Body of pancreas (tissue), 4 donors: ENCODE results near the gene FAM234B. TPM values are rescaled to one million over a fixed set of nuclear protein-coding genes. Genes with fewer than 3 reads are reported as not detected.
A peak's percentile ranks its signal among the peaks of the same experiment; 100 is the strongest.

Source experiments
- ATAC-seq: fragments of 150-250 bp; one replicate; pipeline ENCODE4 v1.9.1; 2016
- DNase-seq, 4 donors: peaks; one replicate each; pipeline ENCODE4 v3.0.0-alpha.2; 2019
- H3K27ac ChIP-seq, 4 donors: fragments of 200-600 bp; sonication (generic); 1 replicate in 3 of 4; 2 replicates in 1 of 4; pipeline versions ENCODE4 v1.5.1 to v1.6.1; 2016 to 2019; ENCODE audit warnings: mild to moderate bottlenecking in 1 of 4, mixed read lengths in 1 of 4, moderate library complexity in 1 of 4
- H3K27me3 ChIP-seq, 2 donors: fragments of 200-600 bp; sonication (generic); one replicate each; pipeline ENCODE4 v1.6.0; 2016; ENCODE audit warnings: mild to moderate bottlenecking in 1 of 2
- H3K36me3 ChIP-seq, 2 donors: fragments of 200-600 bp; sonication (generic); replicated peaks in 1 of 2; 2 replicates each; pipeline ENCODE4 v1.5.1; 2016; ENCODE audit warnings: low read depth in 2 of 2; ENCODE audit not compliant: insufficient read depth in 1 of 2
- H3K4me1 ChIP-seq: fragments of 200-600 bp; sonication (generic); one replicate; pipeline ENCODE4 v1.6.0; 2016
- H3K4me3 ChIP-seq, 2 donors: fragments of 200-600 bp; sonication (generic); 1 replicate in 1 of 2; 2 replicates in 1 of 2; pipeline ENCODE4 v1.5.1; 2016 to 2019
- H3K9me3 ChIP-seq, 3 donors: fragments of 200-600 bp; sonication (generic); 1 replicate in 2 of 3; 2 replicates in 1 of 3; pipeline ENCODE4 v1.5.1; 2016
- CTCF ChIP-seq, 7 experiments: fragments of 450-650 bp in 4 of 7; fragments of 200-600 bp in 3 of 7; sonication (generic) in 3 of 7; IDR thresholded peaks; one replicate each; pipeline ENCODE4 v1.5.1; 2016 to 2019; ENCODE audit warnings: antibody characterized with exemption in 7 of 7
- POLR2A ChIP-seq, 3 donors: fragments of 450-650 bp; IDR thresholded peaks; one replicate each; pipeline ENCODE4 v1.6.1; 2016; ENCODE audit warnings: antibody characterized with exemption in 3 of 3, mild to moderate bottlenecking in 2 of 3
- WGBS, 2 donors: methylation state at CpG; one replicate each; pipeline ENCODE4 v1.1.5; 2017; 5-methylcytosine and 5-hydroxymethylcytosine counted together
- intact Hi-C: fragments of 100-400 bp; cut with DNase I; formaldehyde crosslinking; loops from one replicate; pipeline ENCODE4 v1.15.1; 2023
- total RNA-seq, 2 donors: library from RNA; depleted of rRNA; stranded (reverse); fragments of >200 nt; gene quantifications; one replicate each; pipeline ENCODE4 v1.1.0, GENCODE V29; 2016

Gene FAM234B, protein sequence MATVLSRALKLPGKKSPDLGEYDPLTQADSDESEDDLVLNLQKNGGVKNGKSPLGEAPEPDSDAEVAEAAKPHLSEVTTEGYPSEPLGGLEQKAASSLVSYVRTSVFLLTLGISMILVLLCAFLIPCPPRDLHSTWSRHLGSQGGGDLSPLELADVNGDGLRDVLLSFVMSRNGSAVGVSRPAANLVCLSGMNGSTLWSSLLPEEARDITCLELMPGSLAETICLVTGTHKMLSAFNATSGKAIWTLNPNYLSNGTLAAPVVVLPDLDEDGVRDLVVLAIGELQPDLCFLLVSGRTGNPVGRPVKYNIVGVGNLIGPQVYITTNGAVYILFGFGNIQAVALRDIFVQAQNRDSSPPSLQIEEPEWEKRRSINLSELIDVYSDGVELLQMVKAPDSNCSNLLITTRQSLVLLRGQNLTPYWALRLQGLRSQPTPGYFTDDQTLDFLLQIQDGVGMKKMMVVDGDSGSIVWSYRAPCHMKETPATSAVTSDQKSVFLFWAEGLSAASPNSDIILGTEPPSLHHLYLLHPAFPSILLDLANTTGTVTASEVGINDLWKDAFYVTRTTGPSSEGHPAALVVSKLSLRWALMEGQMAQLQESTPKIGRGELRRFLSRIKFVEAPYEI
- 1 to 10 TPM; 8.0 to 9.6 TPM for total RNA-seq

DNA sequence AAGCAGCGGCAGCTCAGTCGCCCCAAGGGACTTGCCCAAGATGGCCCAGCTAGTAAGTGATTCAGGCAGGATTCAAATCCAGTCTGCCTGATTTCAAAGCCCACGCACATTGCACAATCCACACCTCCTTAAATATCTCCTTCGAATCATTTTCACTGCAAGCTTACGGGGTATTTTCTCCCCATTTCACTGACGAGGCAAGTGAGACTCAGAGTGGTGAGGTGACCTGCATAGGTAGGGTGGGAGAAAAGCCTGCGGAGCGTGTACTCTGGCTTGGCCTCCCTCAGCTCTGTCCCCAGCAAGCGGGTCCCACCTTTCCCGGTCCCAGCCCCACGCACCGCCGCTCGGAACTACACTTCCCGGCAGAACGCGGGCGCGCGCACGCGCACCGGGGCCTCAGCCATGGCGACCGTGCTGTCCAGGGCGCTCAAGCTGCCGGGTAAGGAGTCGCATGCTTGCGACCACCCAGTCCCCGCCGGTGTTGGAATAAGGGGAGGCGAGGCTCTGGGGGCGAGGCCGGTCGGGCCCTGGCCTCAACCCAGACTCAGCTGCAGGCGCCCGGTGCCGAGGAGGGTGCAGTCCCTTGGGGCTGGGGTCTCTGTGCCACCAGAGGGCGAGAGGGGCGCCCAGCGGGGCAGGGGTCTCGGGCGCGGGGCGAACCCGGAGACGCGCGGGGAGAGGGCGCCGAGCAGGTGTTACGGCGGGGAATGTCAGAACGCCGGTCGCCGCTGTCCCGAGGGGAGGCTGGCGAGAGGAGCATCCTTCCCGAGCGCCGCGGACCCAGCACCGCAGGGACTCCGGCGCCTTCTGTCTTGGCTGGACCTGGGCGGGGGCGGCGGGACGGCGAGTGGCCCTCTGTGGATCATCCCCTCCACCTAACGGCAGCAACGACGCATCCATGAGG is at the start of gene FAM234B:
Gene FAM234B (plus strand): TSS at position 380 of the 904 bp plus-strand sequence. CDS start 23 bp downstream, at position 403.
- peak within 1 kb of the TSS in 3 of 4 donors; percentile 22 to 59 (median 34) for H3K27ac ChIP-seq
- peak within 1 kb of the TSS; percentile 81 to 100 for H3K4me3 ChIP-seq
- peak; percentile 73 to 81 (median 78) for DNase-seq
- intact Hi-C loops, result no loop called here
- H3K4me1 ChIP-seq, result peaks cover 10% of the 10 kb centered on the region
- peak in 2 of 3 donors; percentile 45 to 50 for TF ChIP-seq POLR2A (IDR thresholded peaks at IDR 0.05)
- peak in 3 of 7 experiments; percentile 2 to 15 (median 11) for TF ChIP-seq CTCF (IDR thresholded peaks at IDR 0.05)
- no peaks in the 10 kb centered on the region for H3K27me3 ChIP-seq
- no peaks in the 10 kb centered on the region for H3K9me3 ChIP-seq
- peak; percentile 95 for ATAC-seq
- 1 to 2% methylated on average over 28 to 74 of the region's 74 CpGs for WGBS, 2 donors
- no peaks in the 10 kb centered on the region for H3K36me3 ChIP-seq

DNA sequence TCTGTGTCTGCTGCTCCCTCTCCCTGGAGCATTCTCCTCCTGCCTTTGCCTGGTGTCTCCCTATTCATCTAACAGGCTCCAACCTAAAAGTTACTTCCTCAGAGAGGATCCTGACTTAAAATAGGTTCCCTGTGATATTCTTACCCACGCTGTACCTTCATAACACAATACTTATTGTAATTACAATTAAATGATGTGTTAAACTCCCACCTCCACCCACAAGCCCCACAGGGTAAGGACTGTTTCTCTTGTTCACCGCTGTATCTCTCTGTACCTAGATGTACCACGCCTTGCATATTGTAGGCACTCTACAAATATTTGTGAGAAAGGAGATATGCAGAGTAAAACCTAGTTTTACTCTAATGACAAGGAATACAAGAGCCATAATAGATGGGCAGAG is 49.1 kb upstream of the FAM234B start:
- Histone ChIP-seq H3K36me3 (no peaks in the 10 kb centered on the region), H3K4me1 (peaks cover 56% of the 10 kb centered on the region), H3K27ac (no peak overlapping the region), H3K4me3 (no peak overlapping the region), H3K27me3 (no peaks in the 10 kb centered on the region), H3K9me3 (no peaks in the 10 kb centered on the region)
- ATAC-seq (no peak), DNase-seq (no peak)
- intact Hi-C loops, result no loop called here
- WGBS, 2 donors, result 93% methylated on average over 3 of the region's 3 CpGs
- TF ChIP-seq CTCF (IDR thresholded peaks at IDR 0.05) (no peak), POLR2A (IDR thresholded peaks at IDR 0.05) (no peak)

DNA sequence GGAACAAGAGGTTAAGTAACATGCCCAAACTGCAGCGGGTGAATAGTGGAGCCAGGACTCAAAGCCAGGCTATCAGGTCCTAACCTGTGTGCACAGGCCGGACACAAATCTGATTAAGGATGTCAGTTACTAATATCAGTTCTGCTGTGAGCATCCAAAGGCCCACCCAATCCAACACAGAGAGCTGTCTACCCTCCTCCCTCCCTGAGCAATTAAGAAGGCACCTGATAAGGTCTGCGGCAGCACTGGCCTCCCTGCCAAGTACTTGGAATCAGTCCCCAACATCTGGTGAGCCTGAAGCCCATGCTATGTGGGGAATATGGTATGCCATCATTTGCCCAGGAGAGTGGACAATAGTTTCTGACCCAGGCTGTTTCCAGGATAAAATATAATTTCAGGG is 48.0 kb upstream of the FAM234B start:
- Histone ChIP-seq H3K9me3 (no peaks in the 10 kb centered on the region), H3K4me1 (peaks cover 47% of the 10 kb centered on the region), H3K27ac (no peak overlapping the region), H3K27me3 (no peaks in the 10 kb centered on the region), H3K36me3 (no peaks in the 10 kb centered on the region), H3K4me3 (no peak overlapping the region)
- no peak for TF ChIP-seq CTCF (IDR thresholded peaks at IDR 0.05)
- no peak for TF ChIP-seq POLR2A (IDR thresholded peaks at IDR 0.05)
- ATAC-seq (no peak), DNase-seq (no peak)
- intact Hi-C loops, result no loop called here
- WGBS, 2 donors, result 24 to 29% methylated on average over 3 of the region's 3 CpGs

GRCh38 chr12:12997156-12997555 is 47.0 kb upstream of the FAM234B start:
- TF ChIP-seq POLR2A (IDR thresholded peaks at IDR 0.05), result no peak
- TF ChIP-seq CTCF (IDR thresholded peaks at IDR 0.05), result no peak
- H3K9me3 ChIP-seq, result no peaks in the 10 kb centered on the region
- H3K4me3 ChIP-seq, result no peak overlapping the region
- H3K27me3 ChIP-seq, result no peaks in the 10 kb centered on the region
- no peak overlapping the region for H3K27ac ChIP-seq
- H3K36me3 ChIP-seq, result no peaks in the 10 kb centered on the region
- 33 to 35% methylated on average over 3 of the region's 3 CpGs for WGBS, 2 donors
- no peak for ATAC-seq
- no peak for DNase-seq
- intact Hi-C loops, result no loop called here
- H3K4me1 ChIP-seq, result peaks cover 47% of the 10 kb centered on the region
